Thymus (tissue), 11 donors: ENCODE results near the gene RNF41. TPM values are rescaled to one million over a fixed set of nuclear protein-coding genes. Genes with fewer than 3 reads are reported as not detected.
A peak's percentile ranks its signal among the peaks of the same experiment; 100 is the strongest.

Experiments
- DNase-seq, 9 donors: peaks; one replicate each; pipeline ENCODE4 v3.0.0-alpha.2; 2013; ENCODE audit warnings: low spot score in 9 of 9, low read depth in 6 of 9, missing footprints in 1 of 9
- H3K27ac ChIP-seq, 2 donors: one replicate each; pipeline ENCODE4 v1.5.1; 2013; ENCODE audit warnings: control low read depth in 1 of 2, low read depth in 1 of 2, low read length in 1 of 2, mild to moderate bottlenecking in 1 of 2, moderate library complexity in 1 of 2
- H3K27me3 ChIP-seq, 2 donors: one replicate each; pipeline ENCODE4 v1.5.1; 2013; ENCODE audit warnings: low read length in 1 of 2; ENCODE audit not compliant: control insufficient read depth in 2 of 2, insufficient read depth in 1 of 2
- H3K36me3 ChIP-seq, 2 donors: one replicate each; pipeline ENCODE4 v1.5.1; 2013; ENCODE audit warnings: low read length in 1 of 2, mild to moderate bottlenecking in 1 of 2, moderate library complexity in 1 of 2; ENCODE audit not compliant: control insufficient read depth in 2 of 2, insufficient read depth in 2 of 2
- H3K4me1 ChIP-seq, 2 donors: one replicate each; pipeline ENCODE4 v1.5.1; 2013; ENCODE audit warnings: low read length in 2 of 2; ENCODE audit not compliant: control insufficient read depth in 2 of 2, insufficient read depth in 2 of 2
- H3K4me3 ChIP-seq, 2 donors: one replicate each; pipeline ENCODE4 v1.5.1; 2013; ENCODE audit warnings: low read length in 2 of 2, control low read depth in 1 of 2, mild to moderate bottlenecking in 1 of 2
- H3K9me3 ChIP-seq, 2 donors: one replicate each; pipeline ENCODE4 v1.5.1; 2013; ENCODE audit warnings: low read length in 1 of 2, mild to moderate bottlenecking in 1 of 2; ENCODE audit not compliant: control insufficient read depth in 2 of 2, insufficient read depth in 1 of 2
- WGBS: extraction: QIAGEN DNeasy Blood & Tissue Kit; methylation state at CpG from one replicate; pipeline ENCODE4 v1.1.7; 2013; 5-methylcytosine and 5-hydroxymethylcytosine counted together
- polyA plus RNA-seq: library from polyadenylated mRNA; stranded (reverse); fragments of 200-250 nt; gene quantifications from one replicate; pipeline ENCODE4 v1.2.3, GENCODE V29; 2013
- total RNA-seq: library from RNA; stranded (reverse); fragments of 120-200 nt; gene quantifications from one replicate; pipeline ENCODE4 v1.2.4, GENCODE V29; 2013
- donor health status: healthy.

The RNF41 gene
- total and polyA plus RNA-seq, 2 donors: 18.3 to 26.8 TPM

DNA sequence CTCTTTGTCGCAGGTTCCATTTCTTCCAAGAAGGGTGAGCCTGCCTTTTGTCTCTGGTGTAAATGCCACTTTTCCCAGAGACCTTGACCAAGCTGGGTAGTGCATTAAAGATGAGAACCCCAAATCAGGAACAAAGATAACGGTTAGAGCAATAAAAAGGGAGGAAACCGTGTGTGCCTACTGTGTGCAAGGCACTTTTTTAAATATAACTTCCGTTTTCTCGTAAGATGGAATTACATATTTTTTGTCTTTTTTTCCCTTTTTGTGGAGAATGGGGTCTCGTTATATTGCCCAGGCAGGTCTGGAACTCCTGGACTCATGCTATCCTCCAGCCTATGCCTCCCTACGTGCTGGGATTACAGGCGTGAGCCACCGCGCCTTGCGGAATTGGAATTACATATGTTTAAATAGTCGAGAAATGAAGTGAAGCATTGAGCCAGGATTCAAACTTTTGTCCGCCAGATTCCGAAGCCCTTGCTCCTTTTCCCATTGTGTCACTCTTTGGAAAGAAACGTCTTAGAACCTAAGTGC lies 1.9 kb upstream of the RNF41 start:
- H3K4me1 ChIP-seq: peaks cover 14 to 38% of the 10 kb centered on the region in 2 donors
- no peaks in the 10 kb centered on the region for H3K27me3 ChIP-seq
- peak in 1 of 9 donors; percentile 25 for DNase-seq
- WGBS: 28% methylated on average over 15 of the region's 15 CpGs
- H3K9me3 ChIP-seq: peaks cover 0 to 6% of the 10 kb centered on the region in 2 donors
- H3K27ac ChIP-seq: peak overlapping the region; percentile 77 to 86
- H3K36me3 ChIP-seq: peaks cover 0 to 2% of the 10 kb centered on the region in 2 donors
- peak overlapping the region; percentile 51 to 60 for H3K4me3 ChIP-seq

DNA sequence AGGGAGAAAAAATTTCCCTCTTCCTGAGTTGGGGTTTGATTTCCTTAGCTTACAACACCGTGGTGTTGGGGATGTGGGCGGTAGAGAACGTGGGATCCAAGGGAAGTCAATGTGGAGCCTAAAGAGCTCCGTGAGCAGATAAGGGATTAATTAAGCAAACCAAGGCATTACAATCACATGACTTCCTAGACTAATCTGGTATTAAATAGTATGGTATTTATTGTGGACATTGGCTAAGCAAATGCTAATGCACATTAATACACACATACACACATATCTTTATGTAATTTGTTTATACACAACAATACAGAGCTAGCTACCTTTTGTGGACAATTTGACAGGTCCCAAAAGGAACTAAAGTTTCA lies 791 bp upstream of the RNF41 start:
- WGBS: 14% methylated on average over 4 of the region's 4 CpGs
- Histone ChIP-seq H3K27ac (peak overlapping the region; percentile 87 to 98), H3K27me3 (no peaks in the 10 kb centered on the region), H3K4me3 (peak overlapping the region; percentile 74 to 95), H3K9me3 (peaks cover 0 to 6% of the 10 kb centered on the region in 2 donors), H3K36me3 (no peaks in the 10 kb centered on the region), H3K4me1 (peaks cover 14 to 38% of the 10 kb centered on the region in 2 donors)
- DNase-seq: no peak

DNA sequence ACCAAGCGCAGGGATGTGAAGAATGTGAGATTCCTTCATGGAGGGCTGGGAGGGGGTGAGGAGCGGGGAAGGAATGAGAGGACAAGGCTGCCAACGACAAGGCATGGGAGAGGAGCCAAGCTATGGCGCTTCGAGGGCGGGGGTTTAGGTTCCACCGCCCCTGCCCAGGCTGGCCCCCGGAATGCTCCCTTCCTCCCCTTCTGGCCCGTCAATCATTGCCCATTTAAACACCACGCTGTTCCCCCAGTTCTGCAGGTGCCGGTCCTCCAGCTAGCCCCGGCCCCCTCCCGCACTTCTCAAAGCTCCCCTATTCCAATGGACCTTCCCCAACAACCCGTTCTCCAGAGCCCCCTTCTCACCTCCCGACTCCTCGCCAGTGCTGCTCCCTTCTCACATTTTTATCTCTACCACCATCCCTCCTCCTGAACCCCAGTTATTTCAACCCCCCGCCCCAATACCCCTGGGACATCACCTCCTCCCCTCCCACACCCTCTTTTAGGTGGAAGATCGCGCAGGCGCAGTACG lies 428 bp downstream of the RNF41 start:
- Histone ChIP-seq H3K4me1 (peaks cover 14 to 38% of the 10 kb centered on the region in 2 donors), H3K27ac (peak overlapping the region; percentile 87 to 98), H3K36me3 (peaks cover 3 to 4% of the 10 kb centered on the region in 2 donors), H3K9me3 (peaks cover 0 to 6% of the 10 kb centered on the region in 2 donors), H3K27me3 (no peaks in the 10 kb centered on the region), H3K4me3 (peak overlapping the region; percentile 74 to 95)
- DNase-seq: no peak
- under 1% methylated on average over 21 of the region's 21 CpGs for WGBS

DNA sequence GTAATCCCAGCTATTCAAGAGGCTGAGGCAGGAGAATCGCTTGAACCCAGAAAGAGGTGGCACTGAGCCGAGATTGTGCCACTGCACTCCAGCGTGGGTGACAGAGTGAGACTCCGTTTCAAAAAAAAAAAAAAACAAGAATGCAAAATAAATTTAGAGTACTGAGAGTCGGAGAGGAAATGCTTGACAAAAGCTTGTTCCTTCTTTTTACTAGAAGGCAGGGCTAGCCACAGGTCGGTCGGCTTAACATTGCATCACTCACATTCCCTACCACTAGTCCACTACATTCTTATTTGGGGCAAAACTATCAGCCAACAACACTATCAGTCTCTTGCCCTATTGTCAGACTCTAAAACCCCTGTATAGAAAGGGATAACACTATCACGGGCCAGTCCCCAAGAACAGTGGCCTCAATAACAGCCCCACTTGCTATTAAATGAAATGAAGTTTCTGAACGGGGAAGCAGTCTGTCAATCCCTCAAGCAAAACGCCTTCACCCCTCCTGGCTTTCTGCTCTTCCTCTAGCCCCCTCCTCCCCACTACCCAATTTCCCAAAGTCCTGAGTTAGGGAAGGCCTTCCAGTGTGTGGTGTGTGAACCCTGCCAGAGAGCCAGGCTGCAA lies 1.0 kb downstream of the RNF41 start:
- Histone ChIP-seq H3K4me1 (peaks cover 14 to 38% of the 10 kb centered on the region in 2 donors), H3K9me3 (peaks cover 0 to 6% of the 10 kb centered on the region in 2 donors), H3K4me3 (peak overlapping the region; percentile 74 to 95), H3K27ac (peak overlapping the region; percentile 60 to 87), H3K36me3 (peaks cover 6 to 7% of the 10 kb centered on the region in 2 donors), H3K27me3 (no peaks in the 10 kb centered on the region)
- DNase-seq: peak in 2 of 9 donors; percentile 13 to 22
- 4% methylated on average over 10 of the region's 10 CpGs for WGBS

DNA sequence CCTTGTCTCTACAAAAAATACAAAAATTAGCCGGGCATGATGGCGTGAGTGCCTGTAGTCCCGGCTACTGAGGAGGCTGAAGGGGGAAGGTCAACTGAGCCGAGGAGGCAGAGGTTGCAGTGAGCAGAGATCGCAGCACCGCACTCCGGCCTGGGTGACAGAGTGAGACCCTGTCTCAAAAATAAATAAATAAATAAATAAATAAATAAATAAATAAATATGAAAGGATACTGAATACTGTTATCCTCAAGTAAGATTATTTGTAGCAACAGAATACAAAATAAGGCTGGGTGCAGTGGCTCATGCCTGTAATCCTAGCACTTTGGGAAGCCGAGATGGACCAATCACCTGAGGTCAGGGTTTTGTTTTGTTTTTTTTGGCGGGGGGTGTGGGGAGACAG lies 1.9 kb downstream of the RNF41 start:
- peaks cover 14 to 37% of the 10 kb centered on the region in 2 donors for H3K4me1 ChIP-seq
- H3K27me3 ChIP-seq: no peaks in the 10 kb centered on the region
- 97% methylated on average over 9 of the region's 9 CpGs for WGBS
- H3K27ac ChIP-seq: no peak overlapping the region
- peaks cover 9 to 12% of the 10 kb centered on the region in 2 donors for H3K36me3 ChIP-seq
- no peak for DNase-seq
- no peak overlapping the region for H3K4me3 ChIP-seq
- H3K9me3 ChIP-seq: peaks cover 0 to 6% of the 10 kb centered on the region in 2 donors

DNA sequence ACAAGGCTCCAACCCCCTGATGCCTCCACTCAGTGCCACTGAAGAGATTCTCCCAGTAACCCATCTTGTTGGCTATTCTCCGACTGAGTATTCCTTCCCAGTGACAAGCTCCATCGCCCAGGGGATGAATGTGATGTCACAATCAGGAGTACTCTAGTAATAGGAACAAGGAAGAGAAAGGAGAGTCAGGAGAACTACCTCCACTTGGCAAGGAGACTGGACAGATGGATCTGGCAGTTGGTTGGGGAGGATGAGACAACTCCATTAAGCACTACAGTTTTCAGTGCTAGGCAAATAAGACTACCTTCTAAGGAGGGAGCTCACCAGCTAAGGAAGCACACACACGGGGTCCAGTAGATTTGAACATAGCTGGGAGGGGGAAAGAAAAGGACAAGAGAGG lies 5.3 kb downstream of the RNF41 start:
- H3K27ac ChIP-seq: no peak overlapping the region
- peaks cover 6 to 14% of the 10 kb centered on the region in 2 donors for H3K4me1 ChIP-seq
- H3K9me3 ChIP-seq: no peaks in the 10 kb centered on the region
- H3K36me3 ChIP-seq: peaks cover 36 to 39% of the 10 kb centered on the region in 2 donors
- 98% methylated on average over 3 of the region's 3 CpGs for WGBS
- no peak for DNase-seq
- H3K4me3 ChIP-seq: no peak overlapping the region
- H3K27me3 ChIP-seq: no peaks in the 10 kb centered on the region

DNA sequence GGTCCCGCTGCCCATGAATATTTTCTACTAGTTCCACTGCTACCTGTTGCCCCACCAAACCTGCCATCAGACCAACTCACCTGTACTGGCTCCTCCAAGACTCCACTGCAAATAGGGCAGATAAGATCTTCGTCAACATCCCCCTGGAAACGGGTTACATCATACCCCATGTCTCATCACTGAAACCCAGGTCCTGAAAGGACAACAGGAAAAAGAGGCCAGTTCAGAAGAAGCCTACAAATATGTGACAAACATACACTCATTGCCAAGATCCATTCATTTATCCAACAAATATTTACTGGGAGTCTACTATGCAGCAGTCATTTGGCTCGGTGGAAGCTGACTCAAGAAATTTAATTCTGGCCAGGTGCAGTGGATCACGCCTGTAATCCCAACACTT lies 7.8 kb downstream of the RNF41 start:
- DNase-seq: no peak
- H3K9me3 ChIP-seq: no peaks in the 10 kb centered on the region
- no peak overlapping the region for H3K4me3 ChIP-seq
- no peak overlapping the region for H3K27ac ChIP-seq
- H3K27me3 ChIP-seq: no peaks in the 10 kb centered on the region
- no peaks in the 10 kb centered on the region for H3K4me1 ChIP-seq
- H3K36me3 ChIP-seq: peaks cover 51 to 59% of the 10 kb centered on the region in 2 donors
- WGBS: 98% methylated on average over 5 of the region's 5 CpGs

DNA sequence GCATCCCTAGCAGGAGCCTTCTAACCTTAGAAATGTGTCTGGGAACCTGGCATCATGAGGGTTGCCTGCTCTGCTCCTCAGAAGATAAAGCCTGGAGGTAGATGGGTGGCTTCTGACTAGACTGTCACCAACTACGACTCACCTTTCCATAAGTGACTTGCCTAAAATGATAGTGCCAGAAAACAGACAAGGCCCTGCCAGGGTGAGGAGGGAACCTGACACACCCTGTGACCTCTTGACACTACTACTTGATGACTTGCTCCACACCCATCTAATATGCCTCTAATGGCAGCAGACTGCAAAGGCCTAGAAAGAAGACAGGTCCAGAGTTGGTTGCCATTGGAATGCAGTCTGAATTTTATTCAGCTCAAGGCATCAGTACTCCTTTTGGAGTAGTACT lies 9.4 kb downstream of the RNF41 start:
- Histone ChIP-seq H3K36me3 (peaks cover 60 to 72% of the 10 kb centered on the region in 2 donors), H3K27me3 (no peaks in the 10 kb centered on the region), H3K9me3 (no peaks in the 10 kb centered on the region), H3K4me1 (no peaks in the 10 kb centered on the region), H3K4me3 (no peak overlapping the region), H3K27ac (no peak overlapping the region)
- 98% methylated on average over 1 of the region's 1 CpG for WGBS
- no peak for DNase-seq

DNA sequence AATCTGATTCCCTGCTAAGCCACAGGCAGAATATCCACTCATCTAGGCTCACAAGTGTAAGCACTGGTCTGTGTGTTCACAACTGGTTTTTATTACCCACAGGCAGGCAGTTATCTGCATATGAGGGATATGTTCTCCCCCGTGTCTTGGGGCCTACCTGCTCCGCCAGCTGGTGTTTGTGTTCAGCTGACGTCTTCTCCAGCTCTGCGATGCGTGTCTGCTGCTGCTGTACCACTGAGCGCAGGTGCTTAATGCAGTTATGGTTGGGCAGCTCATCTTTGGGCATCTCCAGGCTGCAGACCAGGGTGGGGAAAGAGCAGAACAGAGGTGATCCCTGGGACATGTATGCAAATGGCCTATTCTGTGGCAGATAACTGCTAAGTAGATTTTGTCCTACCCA lies 13.7 kb downstream of the RNF41 start:
- no peaks in the 10 kb centered on the region for H3K4me1 ChIP-seq
- H3K27ac ChIP-seq: no peak overlapping the region
- DNase-seq: no peak
- no peaks in the 10 kb centered on the region for H3K9me3 ChIP-seq
- no peaks in the 10 kb centered on the region for H3K27me3 ChIP-seq
- no peak overlapping the region for H3K4me3 ChIP-seq
- H3K36me3 ChIP-seq: peaks cover 51 to 78% of the 10 kb centered on the region in 2 donors
- 97% methylated on average over 6 of the region's 6 CpGs for WGBS
